ENCODE measurements around the gene SPATA2. TPM values are rescaled to one million over a fixed set of nuclear protein-coding genes. Genes with fewer than 3 reads are reported as not detected.
A peak's percentile ranks its signal among the peaks of the same experiment; 100 is the strongest.

Gene SPATA2
- total and polyA plus RNA-seq, 2 of the 13 experiments (the other 11 are each of a cell fraction or from before 2014, with no cell fraction given), result 3.2 to 8.7 TPM

DNA sequence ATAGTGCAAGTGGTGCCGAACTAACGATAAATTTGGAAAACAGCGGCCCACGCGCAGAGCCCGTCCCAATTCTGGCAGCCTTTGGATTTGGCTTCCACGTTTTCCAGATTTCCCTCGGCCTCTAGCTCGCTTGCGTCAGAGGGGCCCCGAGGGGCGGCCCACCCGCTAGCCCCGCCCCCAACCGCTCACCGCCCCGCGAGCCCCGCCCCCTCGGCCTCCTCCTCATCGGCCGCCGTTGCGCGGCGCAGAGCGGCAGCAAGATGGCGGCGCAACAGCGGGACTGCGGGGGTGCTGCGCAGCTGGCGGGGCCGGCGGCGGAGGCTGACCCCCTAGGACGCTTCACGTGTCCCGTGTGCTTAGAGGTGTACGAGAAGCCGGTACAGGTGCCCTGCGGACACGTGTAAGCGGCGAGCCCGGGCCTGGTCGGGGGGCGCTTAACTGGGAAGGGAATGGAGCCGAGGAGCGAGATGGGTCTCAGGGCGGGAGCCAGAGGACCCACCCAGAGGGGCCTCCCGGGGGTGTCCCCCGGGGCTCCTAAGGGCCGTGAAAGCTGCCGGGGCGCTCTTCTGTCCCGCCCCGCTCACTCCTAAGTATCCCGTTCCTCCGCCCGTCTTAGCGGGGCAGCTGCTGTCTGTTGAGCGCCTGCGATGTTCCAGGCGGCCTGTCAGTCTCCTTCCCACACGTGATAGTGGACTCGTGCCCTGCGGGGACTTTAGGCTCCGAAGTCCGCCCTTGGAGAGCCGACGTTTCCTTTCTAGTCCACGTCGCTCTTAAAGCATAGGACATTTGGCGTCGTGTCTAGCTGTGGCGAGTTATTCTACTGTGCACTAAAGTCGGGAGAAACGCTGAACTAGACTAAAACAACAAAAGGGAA is 21.1 kb upstream of the SPATA2 start, which contains the start of gene RNF114 (continued):
- TF ChIP-seq, protein P1, sequence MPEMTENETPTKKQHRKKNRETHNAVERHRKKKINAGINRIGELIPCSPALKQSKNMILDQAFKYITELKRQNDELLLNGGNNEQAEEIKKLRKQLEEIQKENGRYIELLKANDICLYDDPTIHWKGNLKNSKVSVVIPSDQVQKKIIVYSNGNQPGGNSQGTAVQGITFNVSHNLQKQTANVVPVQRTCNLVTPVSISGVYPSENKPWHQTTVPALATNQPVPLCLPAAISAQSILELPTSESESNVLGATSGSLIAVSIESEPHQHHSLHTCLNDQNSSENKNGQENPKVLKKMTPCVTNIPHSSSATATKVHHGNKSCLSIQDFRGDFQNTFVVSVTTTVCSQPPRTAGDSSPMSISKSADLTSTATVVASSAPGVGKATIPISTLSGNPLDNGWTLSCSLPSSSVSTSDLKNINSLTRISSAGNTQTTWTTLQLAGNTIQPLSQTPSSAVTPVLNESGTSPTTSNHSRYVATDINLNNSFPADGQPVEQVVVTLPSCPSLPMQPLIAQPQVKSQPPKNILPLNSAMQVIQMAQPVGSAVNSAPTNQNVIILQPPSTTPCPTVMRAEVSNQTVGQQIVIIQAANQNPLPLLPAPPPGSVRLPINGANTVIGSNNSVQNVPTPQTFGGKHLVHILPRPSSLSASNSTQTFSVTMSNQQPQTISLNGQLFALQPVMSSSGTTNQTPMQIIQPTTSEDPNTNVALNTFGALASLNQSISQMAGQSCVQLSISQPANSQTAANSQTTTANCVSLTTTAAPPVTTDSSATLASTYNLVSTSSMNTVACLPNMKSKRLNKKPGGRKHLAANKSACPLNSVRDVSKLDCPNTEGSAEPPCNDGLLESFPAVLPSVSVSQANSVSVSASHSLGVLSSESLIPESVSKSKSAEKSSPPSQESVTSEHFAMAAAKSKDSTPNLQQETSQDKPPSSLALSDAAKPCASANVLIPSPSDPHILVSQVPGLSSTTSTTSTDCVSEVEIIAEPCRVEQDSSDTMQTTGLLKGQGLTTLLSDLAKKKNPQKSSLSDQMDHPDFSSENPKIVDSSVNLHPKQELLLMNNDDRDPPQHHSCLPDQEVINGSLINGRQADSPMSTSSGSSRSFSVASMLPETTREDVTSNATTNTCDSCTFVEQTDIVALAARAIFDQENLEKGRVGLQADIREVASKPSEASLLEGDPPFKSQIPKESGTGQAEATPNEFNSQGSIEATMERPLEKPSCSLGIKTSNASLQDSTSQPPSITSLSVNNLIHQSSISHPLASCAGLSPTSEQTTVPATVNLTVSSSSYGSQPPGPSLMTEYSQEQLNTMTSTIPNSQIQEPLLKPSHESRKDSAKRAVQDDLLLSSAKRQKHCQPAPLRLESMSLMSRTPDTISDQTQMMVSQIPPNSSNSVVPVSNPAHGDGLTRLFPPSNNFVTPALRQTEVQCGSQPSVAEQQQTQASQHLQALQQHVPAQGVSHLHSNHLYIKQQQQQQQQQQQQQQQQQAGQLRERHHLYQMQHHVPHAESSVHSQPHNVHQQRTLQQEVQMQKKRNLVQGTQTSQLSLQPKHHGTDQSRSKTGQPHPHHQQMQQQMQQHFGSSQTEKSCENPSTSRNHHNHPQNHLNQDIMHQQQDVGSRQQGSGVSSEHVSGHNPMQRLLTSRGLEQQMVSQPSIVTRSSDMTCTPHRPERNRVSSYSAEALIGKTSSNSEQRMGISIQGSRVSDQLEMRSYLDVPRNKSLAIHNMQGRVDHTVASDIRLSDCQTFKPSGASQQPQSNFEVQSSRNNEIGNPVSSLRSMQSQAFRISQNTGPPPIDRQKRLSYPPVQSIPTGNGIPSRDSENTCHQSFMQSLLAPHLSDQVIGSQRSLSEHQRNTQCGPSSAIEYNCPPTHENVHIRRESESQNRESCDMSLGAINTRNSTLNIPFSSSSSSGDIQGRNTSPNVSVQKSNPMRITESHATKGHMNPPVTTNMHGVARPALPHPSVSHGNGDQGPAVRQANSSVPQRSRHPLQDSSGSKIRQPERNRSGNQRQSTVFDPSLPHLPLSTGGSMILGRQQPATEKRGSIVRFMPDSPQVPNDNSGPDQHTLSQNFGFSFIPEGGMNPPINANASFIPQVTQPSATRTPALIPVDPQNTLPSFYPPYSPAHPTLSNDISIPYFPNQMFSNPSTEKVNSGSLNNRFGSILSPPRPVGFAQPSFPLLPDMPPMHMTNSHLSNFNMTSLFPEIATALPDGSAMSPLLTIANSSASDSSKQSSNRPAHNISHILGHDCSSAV (CRISPR knock-in tag; IDR thresholded peaks at IDR 0.05; ENCODE audit: borderline replicate concordance), result no peak
- TF ChIP-seq GATA4 (IDR thresholded peaks at IDR 0.05; ENCODE audit: borderline replicate concordance, low read depth), result peak; percentile 59; the same call in 1 of the 2 replicates
- TF ChIP-seq FLYWCH1 (CRISPR knock-in tag; IDR thresholded peaks at IDR 0.05), result no peak
- no peak; the same call in 1 of the 2 replicates for TF ChIP-seq ZNF567 (CRISPR knock-in tag; IDR thresholded peaks at IDR 0.05; ENCODE audit: borderline replicate concordance)
- TF ChIP-seq ZNF3 (CRISPR knock-in tag; IDR thresholded peaks at IDR 0.05), result no peak
- no peak; the same call in 1 of the 2 replicates for TF ChIP-seq BRD4 (CRISPR knock-in tag; IDR thresholded peaks at IDR 0.05)
- TF ChIP-seq TEAD2 (CRISPR knock-in tag; IDR thresholded peaks at IDR 0.05), result no peak
- no peak for TF ChIP-seq ZNF562 (CRISPR knock-in tag; IDR thresholded peaks at IDR 0.05; ENCODE audit: borderline replicate concordance)
- TF ChIP-seq, protein P2, sequence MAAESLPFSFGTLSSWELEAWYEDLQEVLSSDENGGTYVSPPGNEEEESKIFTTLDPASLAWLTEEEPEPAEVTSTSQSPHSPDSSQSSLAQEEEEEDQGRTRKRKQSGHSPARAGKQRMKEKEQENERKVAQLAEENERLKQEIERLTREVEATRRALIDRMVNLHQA (CRISPR knock-in tag; IDR thresholded peaks at IDR 0.05), result no peak
- TF ChIP-seq CREB1 (IDR thresholded peaks at IDR 0.05), result 0 out of 2 replicates have a peak, but pooled peaks have one; percentile 51
- TF ChIP-seq CREB1 (CRISPR knock-in tag; IDR thresholded peaks at IDR 0.05), result peak; percentile 55
- peak; percentile 37; the same call in 1 of the 2 replicates for TF ChIP-seq IRX3 (CRISPR knock-in tag; IDR thresholded peaks at IDR 0.05; ENCODE audit: borderline replicate concordance, low read depth)
- peak; percentile 61 for TF ChIP-seq ZNF564 (CRISPR knock-in tag; IDR thresholded peaks at IDR 0.05)
- TF ChIP-seq ZNF619 (CRISPR knock-in tag; IDR thresholded peaks at IDR 0.05), result peak; percentile 79; the same call in 1 of the 2 replicates
- peak; percentile 88 for TF ChIP-seq IKZF4 (CRISPR knock-in tag; IDR thresholded peaks at IDR 0.05; ENCODE audit: borderline replicate concordance, low read depth, not compliant biosample characterization)
- no peak for TF ChIP-seq ZBTB1 (CRISPR knock-in tag; IDR thresholded peaks at IDR 0.05; ENCODE audit: borderline replicate concordance)
- peak; percentile 98 for TF ChIP-seq TAF1 (CRISPR knock-in tag; IDR thresholded peaks at IDR 0.05)
- no peak for TF ChIP-seq RARG (CRISPR knock-in tag; IDR thresholded peaks at IDR 0.05; ENCODE audit: low read depth)
- TF ChIP-seq RFX1 (IDR thresholded peaks at IDR 0.05), result no peak
- TF ChIP-seq, protein P3, sequence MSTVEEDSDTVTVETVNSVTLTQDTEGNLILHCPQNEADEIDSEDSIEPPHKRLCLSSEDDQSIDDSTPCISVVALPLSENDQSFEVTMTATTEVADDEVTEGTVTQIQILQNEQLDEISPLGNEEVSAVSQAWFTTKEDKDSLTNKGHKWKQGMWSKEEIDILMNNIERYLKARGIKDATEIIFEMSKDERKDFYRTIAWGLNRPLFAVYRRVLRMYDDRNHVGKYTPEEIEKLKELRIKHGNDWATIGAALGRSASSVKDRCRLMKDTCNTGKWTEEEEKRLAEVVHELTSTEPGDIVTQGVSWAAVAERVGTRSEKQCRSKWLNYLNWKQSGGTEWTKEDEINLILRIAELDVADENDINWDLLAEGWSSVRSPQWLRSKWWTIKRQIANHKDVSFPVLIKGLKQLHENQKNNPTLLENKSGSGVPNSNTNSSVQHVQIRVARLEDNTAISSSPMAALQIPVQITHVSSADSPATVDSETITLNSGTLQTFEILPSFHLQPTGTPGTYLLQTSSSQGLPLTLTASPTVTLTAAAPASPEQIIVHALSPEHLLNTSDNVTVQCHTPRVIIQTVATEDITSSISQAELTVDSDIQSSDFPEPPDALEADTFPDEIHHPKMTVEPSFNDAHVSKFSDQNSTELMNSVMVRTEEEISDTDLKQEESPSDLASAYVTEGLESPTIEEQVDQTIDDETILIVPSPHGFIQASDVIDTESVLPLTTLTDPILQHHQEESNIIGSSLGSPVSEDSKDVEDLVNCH (CRISPR knock-in tag; IDR thresholded peaks at IDR 0.05), result no peak

All from HepG2 (cell line).